GM15510 (cell line): ENCODE results near the gene ARHGAP8.

Source experiments
- POLR2A ChIP-seq: IDR thresholded peaks from 3 replicates; pipeline ENCODE4 v1.6.1; 2011; ENCODE audit warnings: borderline replicate concordance; ENCODE audit not compliant: insufficient read length; ENCODE audit errors: extremely low read depth

ARHGAP8 gene

GRCh38 chr22:44745853-44746789 lies 6.3 kb upstream of the ARHGAP8 start:
- no peak for TF ChIP-seq POLR2A

- TF ChIP-seq POLR2A: no peak
These were observed 3.9 kb upstream of the ARHGAP8 start for GRCh38 chr22:44748524-44748923.

GRCh38 chr22:44750481-44750880 lies 1.9 kb upstream of the ARHGAP8 start:
- no peak for TF ChIP-seq POLR2A

GRCh38 chr22:44753189-44754042 lies 1.0 kb downstream of the ARHGAP8 start:
- TF ChIP-seq POLR2A: no peak

- TF ChIP-seq POLR2A: no peak
These were observed 2.6 kb downstream of the ARHGAP8 start for GRCh38 chr22:44754998-44755397.

- no peak for TF ChIP-seq POLR2A
These were observed 3.0 kb downstream of the ARHGAP8 start for GRCh38 chr22:44755417-44755816.

- TF ChIP-seq POLR2A: no peak
These were observed 3.6 kb downstream of the ARHGAP8 start for GRCh38 chr22:44755956-44756361.

GRCh38 chr22:44758344-44758973 lies 6.1 kb downstream of the ARHGAP8 start:
- no peak for TF ChIP-seq POLR2A

GRCh38 chr22:44759001-44759400 lies 6.6 kb downstream of the ARHGAP8 start:
- no peak for TF ChIP-seq POLR2A

- no peak for TF ChIP-seq POLR2A
These were observed 7.3 kb downstream of the ARHGAP8 start for GRCh38 chr22:44759430-44760310.

- no peak for TF ChIP-seq POLR2A
These were observed 8.1 kb downstream of the ARHGAP8 start for GRCh38 chr22:44760476-44760875.

GRCh38 chr22:44761025-44761424 lies 8.7 kb downstream of the ARHGAP8 start:
- TF ChIP-seq POLR2A: no peak

- TF ChIP-seq POLR2A: no peak
These were observed 12.0 kb downstream of the ARHGAP8 start for GRCh38 chr22:44764373-44764772.

- no peak for TF ChIP-seq POLR2A
These were observed 12.6 kb downstream of the ARHGAP8 start for GRCh38 chr22:44764974-44765373.
